ENCODE data around the gene C1QTNF9. TPM values are rescaled to one million over a fixed set of nuclear protein-coding genes. Genes with fewer than 3 reads are reported as not detected.

The C1QTNF9 gene
- total RNA-seq, 1 experiment from 2014 or later = not detected

- POLR2A ChIA-PET = no interaction called here
- no peaks in the 10 kb centered on the region for H3K4me1 Mint-ChIP-seq (ENCODE audit: low read depth, unreplicated experiment)
- no peak overlapping the region for H3K4me3 ChIP-seq (ENCODE audit: low read depth, low read length)
- no peaks in the 10 kb centered on the region for H3K9me3 Mint-ChIP-seq (ENCODE audit: unreplicated experiment)
- DNase-seq = no peak
- BruUV-seq (replicated peaks) = no TSS peak
- no peaks in the 10 kb centered on the region; the same call in 1 of the 2 replicates for H3K36me3 ChIP-seq (ENCODE audit: control insufficient read depth, insufficient read depth, low read length)
- TF ChIP-seq, protein P1, sequence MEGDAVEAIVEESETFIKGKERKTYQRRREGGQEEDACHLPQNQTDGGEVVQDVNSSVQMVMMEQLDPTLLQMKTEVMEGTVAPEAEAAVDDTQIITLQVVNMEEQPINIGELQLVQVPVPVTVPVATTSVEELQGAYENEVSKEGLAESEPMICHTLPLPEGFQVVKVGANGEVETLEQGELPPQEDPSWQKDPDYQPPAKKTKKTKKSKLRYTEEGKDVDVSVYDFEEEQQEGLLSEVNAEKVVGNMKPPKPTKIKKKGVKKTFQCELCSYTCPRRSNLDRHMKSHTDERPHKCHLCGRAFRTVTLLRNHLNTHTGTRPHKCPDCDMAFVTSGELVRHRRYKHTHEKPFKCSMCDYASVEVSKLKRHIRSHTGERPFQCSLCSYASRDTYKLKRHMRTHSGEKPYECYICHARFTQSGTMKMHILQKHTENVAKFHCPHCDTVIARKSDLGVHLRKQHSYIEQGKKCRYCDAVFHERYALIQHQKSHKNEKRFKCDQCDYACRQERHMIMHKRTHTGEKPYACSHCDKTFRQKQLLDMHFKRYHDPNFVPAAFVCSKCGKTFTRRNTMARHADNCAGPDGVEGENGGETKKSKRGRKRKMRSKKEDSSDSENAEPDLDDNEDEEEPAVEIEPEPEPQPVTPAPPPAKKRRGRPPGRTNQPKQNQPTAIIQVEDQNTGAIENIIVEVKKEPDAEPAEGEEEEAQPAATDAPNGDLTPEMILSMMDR (IDR thresholded peaks at IDR 0.05; ENCODE audit: insufficient read depth in 1 of 2, low read depth in 1 of 2, low read length in 1 of 2, severe bottlenecking in 1 of 2, unreplicated experiment in 1 of 2) = no peak
- no peaks in the 10 kb centered on the region for H3K27me3 ChIP-seq (replicated peaks; ENCODE audit: control insufficient read depth, insufficient read depth, low read length)
- H3K9me3 ChIP-seq = no peaks in the 10 kb centered on the region
- H3K27me3 Mint-ChIP-seq (ENCODE audit: insufficient read depth, unreplicated experiment) = no peaks in the 10 kb centered on the region
- intact Hi-C loops (cut with micrococcal nuclease; ENCODE audit: unreplicated experiment) = no loop called here
- H3K36me3 Mint-ChIP-seq (ENCODE audit: insufficient read depth, unreplicated experiment) = peaks cover 4% of the 10 kb centered on the region
- H3K4me3 Mint-ChIP-seq (ENCODE audit: unreplicated experiment) = no peak overlapping the region
- no peak overlapping the region for H3K27ac Mint-ChIP-seq (ENCODE audit: unreplicated experiment)
- CTCF ChIA-PET = no interaction called here
- no peaks in the 10 kb centered on the region for H3K4me1 ChIP-seq
These were observed 22.8 kb upstream of the C1QTNF9 start for GRCh38 chr13:24286624-24287023.

DNA sequence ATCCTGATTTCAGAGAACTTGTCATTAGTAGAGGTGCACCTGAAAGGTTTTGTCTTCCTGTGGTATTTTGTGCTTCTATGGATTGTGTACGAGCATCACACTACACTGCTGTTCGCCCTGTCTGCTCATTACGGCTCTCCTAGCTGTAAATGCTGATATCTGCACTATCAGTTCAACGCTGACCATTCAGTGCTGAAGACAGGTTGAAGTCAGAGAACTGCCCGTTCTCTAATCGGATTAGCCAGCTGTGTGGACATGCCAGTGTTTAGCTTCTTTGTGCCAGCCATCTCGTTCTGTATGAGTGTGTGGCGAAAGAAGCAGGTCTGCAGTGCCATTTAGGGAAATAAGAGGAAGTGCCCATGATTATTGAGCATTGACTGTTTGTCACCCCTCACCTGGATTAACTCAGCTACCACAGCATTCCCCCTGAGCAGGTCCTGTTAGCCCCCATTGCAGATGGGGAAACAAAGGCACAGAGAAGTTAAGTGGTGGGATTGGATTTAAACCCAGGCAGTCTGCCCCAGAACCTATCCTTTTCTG, 21.6 kb upstream of the C1QTNF9 start:
- no peaks in the 10 kb centered on the region for H3K9me3 ChIP-seq
- no peaks in the 10 kb centered on the region for H3K27me3 ChIP-seq (replicated peaks; ENCODE audit: control insufficient read depth, insufficient read depth, low read length)
- no peaks in the 10 kb centered on the region for H3K4me1 Mint-ChIP-seq (ENCODE audit: low read depth, unreplicated experiment)
- H3K4me3 ChIP-seq (ENCODE audit: low read depth, low read length) = no peak overlapping the region
- no peaks in the 10 kb centered on the region; the same call in 1 of the 2 replicates for H3K36me3 ChIP-seq (ENCODE audit: control insufficient read depth, insufficient read depth, low read length)
- TF ChIP-seq, protein P1 (IDR thresholded peaks at IDR 0.05; ENCODE audit: insufficient read depth in 1 of 2, low read depth in 1 of 2, low read length in 1 of 2, severe bottlenecking in 1 of 2, unreplicated experiment in 1 of 2) = no peak
- H3K27ac Mint-ChIP-seq (ENCODE audit: unreplicated experiment) = no peak overlapping the region
- BruUV-seq (replicated peaks) = no TSS peak
- no peaks in the 10 kb centered on the region for H3K4me1 ChIP-seq
- H3K9me3 Mint-ChIP-seq (ENCODE audit: unreplicated experiment) = no peaks in the 10 kb centered on the region
- no peak for DNase-seq
- peaks cover 4% of the 10 kb centered on the region for H3K36me3 Mint-ChIP-seq (ENCODE audit: insufficient read depth, unreplicated experiment)
- intact Hi-C loops (cut with micrococcal nuclease; ENCODE audit: unreplicated experiment) = no loop called here
- no peak overlapping the region for H3K4me3 Mint-ChIP-seq (ENCODE audit: unreplicated experiment)
- ChIA-PET POLR2A (no interaction called here), CTCF (no interaction called here)
- H3K27me3 Mint-ChIP-seq (ENCODE audit: insufficient read depth, unreplicated experiment) = no peaks in the 10 kb centered on the region

- TF ChIP-seq, protein P1 (IDR thresholded peaks at IDR 0.05; ENCODE audit: insufficient read depth in 1 of 2, low read depth in 1 of 2, low read length in 1 of 2, severe bottlenecking in 1 of 2, unreplicated experiment in 1 of 2) = no peak
- Mint-ChIP-seq H3K27me3 (ENCODE audit: insufficient read depth, unreplicated experiment) (no peaks in the 10 kb centered on the region), H3K9me3 (ENCODE audit: unreplicated experiment) (no peaks in the 10 kb centered on the region), H3K27ac (ENCODE audit: unreplicated experiment) (no peak overlapping the region), H3K4me1 (ENCODE audit: low read depth, unreplicated experiment) (no peaks in the 10 kb centered on the region), H3K4me3 (ENCODE audit: unreplicated experiment) (no peak overlapping the region), H3K36me3 (ENCODE audit: insufficient read depth, unreplicated experiment) (peaks cover 4% of the 10 kb centered on the region)
- Histone ChIP-seq H3K9me3 (no peaks in the 10 kb centered on the region), H3K36me3 (ENCODE audit: control insufficient read depth, insufficient read depth, low read length) (no peaks in the 10 kb centered on the region; the same call in 1 of the 2 replicates), H3K4me3 (ENCODE audit: low read depth, low read length) (no peak overlapping the region), H3K27me3 (replicated peaks; ENCODE audit: control insufficient read depth, insufficient read depth, low read length) (no peaks in the 10 kb centered on the region), H3K4me1 (no peaks in the 10 kb centered on the region)
- no TSS peak for BruUV-seq (replicated peaks)
- POLR2A ChIA-PET = no interaction called here
- no peak for DNase-seq
- intact Hi-C loops (cut with micrococcal nuclease; ENCODE audit: unreplicated experiment) = no loop called here
- CTCF ChIA-PET = no interaction called here
These were observed 20.5 kb upstream of the C1QTNF9 start for GRCh38 chr13:24288870-24289269.
